Stimulated activated effector memory CD8-positive, alpha-beta T cell treated with anti-CD3 and anti-CD28 coated beads, Interleukin-12 subunit alpha, Interleukin-12 subunit beta, amount 100 ng/mL, for 72 hours (primary cell): Measurements from ENCODE around the gene CD274.

ENCODE experiments used
- ATAC-seq: fragments of 150-1000 bp; cut with Tn5 transposase; 2 replicates; pipeline ENCODE4 v1.10.0; 2021
- DNase-seq, 2 donors: peaks; one replicate each; pipeline ENCODE4 v3.0.0; 2021 to 2022; ENCODE audit warnings: low spot score in 2 of 2
- H3K27ac Mint-ChIP-seq: one replicate; pipeline ENCODE4 v1.8.0; 2022; ENCODE audit warnings: mild to moderate bottlenecking, mixed read lengths
- H3K36me3 Mint-ChIP-seq: one replicate; pipeline ENCODE4 v1.8.0; 2022; ENCODE audit warnings: mild to moderate bottlenecking, mixed read lengths
- H3K4me1 Mint-ChIP-seq: one replicate; pipeline ENCODE4 v1.8.0; 2022; ENCODE audit warnings: mixed read lengths
- H3K4me3 Mint-ChIP-seq: one replicate; pipeline ENCODE4 v1.8.0; 2022; ENCODE audit warnings: mild to moderate bottlenecking, mixed read lengths
- H3K9me3 Mint-ChIP-seq: one replicate; pipeline ENCODE4 v1.8.0; 2022; ENCODE audit warnings: mixed read lengths

CD274 gene

GRCh38 chr9:5514617-5515260 is 64.4 kb downstream of the CD274 start:
- H3K36me3 Mint-ChIP-seq, result no peaks in the 10 kb centered on the region
- no peak overlapping the region for H3K27ac Mint-ChIP-seq
- DNase-seq, result no peak
- ATAC-seq, result no peak
- H3K4me1 Mint-ChIP-seq, result peaks cover 63% of the 10 kb centered on the region
- no peaks in the 10 kb centered on the region for H3K9me3 Mint-ChIP-seq
- H3K4me3 Mint-ChIP-seq, result no peak overlapping the region

DNA sequence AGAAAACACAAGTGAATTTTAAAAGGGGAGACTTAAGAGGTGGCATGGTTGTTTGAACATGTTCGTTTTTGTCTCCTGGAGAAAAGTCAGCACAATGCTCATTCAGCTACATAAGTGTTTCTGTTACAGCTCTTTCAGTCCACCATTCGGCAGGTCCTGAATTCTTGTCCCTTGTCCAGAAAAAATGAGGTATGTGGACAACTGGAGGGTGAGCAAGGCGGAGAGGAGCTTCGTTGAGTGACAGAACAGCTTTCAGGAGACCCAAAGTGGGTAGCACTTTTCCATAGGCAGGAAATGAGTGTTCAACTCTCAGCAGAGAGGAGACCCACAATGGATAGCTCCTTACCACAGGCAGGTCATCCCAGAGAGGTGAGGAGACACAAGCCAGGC is 64.9 kb downstream of the CD274 start:
- Mint-ChIP-seq H3K36me3 (no peaks in the 10 kb centered on the region), H3K9me3 (no peaks in the 10 kb centered on the region), H3K27ac (no peak overlapping the region), H3K4me1 (peaks cover 59% of the 10 kb centered on the region), H3K4me3 (no peak overlapping the region)
- DNase-seq (no peak), ATAC-seq (no peak)

DNA sequence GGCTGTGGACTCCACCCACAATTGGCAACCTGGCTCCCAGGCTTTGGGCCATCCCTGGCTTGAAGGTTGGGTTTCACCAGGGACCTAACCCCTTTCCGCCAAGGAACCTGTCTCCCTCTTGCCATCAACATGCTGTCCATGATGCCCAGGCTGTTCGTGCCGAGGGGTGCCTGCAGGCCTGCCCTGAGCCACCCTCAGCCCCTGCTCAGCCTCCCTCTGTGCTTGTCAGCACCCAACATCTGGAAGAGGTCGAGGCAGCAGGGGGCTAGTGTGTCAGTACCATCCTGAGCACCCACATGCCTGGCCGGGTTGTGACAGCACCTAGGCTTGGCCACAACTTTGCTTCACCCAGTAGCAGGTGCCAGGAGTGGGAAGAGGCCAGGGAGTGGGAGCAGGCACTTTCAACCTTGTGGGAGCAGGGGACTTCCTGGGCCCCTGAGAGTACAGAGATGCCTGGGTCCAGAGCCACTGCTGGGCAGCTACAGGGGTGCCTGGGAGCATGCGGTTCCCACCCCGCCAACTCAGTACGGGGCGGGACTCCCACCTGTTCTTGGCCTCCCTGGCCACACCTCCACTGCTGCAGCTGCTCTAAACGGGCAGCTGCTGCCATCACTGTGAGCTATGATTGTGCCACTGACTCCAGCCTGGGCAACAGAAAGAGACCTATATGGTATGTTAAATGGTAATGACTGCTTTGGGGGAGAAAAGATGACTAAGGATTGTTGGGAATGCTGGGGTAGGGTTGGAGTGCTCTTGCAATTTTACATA is 66.3 kb downstream of the CD274 start:
- H3K27ac Mint-ChIP-seq, result no peak overlapping the region
- no peaks in the 10 kb centered on the region for H3K36me3 Mint-ChIP-seq
- H3K4me3 Mint-ChIP-seq, result no peak overlapping the region
- peaks cover 46% of the 10 kb centered on the region for H3K4me1 Mint-ChIP-seq
- no peaks in the 10 kb centered on the region for H3K9me3 Mint-ChIP-seq
- DNase-seq (no peak), ATAC-seq (no peak)

DNA sequence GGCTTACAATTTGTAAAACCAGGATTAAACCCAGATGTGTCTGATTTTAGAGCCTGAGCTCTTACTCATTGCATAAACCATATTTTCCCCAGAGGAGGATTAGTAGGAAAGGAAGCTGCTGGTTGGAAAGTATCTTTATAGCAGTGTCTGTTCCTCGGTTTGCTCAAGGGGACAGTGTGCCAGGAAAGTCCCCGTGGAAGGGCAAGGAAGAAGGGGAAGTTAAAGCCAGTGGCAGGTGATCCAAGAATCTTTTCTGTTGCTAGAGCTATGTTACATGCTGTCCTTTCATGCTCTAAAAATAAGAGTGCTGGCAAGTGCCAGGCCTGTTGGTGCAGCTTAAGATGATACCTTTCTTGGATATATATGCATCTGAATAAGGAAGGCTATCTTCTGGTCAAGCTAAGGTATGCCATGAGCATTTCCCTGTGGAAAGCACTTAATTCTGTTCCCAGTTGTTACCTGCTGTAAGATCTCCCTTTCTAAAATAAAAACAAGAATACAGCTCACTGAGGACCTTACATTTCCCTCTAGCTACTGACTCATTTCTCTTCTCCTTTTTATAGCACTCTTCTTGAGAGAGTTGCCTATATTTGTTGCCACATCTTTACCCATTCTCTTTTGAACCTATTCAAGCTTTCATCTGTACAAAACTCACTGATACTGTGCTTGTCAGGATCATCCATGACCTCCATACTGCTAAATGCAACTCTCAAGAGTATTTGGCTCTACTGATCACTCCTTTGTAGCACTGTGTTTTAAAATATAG is 68.0 kb downstream of the CD274 start:
- ATAC-seq, result peak; percentile 88
- H3K27ac Mint-ChIP-seq, result peak overlapping the region; percentile 24
- no peak overlapping the region for H3K4me3 Mint-ChIP-seq
- no peaks in the 10 kb centered on the region for H3K9me3 Mint-ChIP-seq
- DNase-seq, result no peak
- H3K36me3 Mint-ChIP-seq, result no peaks in the 10 kb centered on the region
- H3K4me1 Mint-ChIP-seq, result peaks cover 30% of the 10 kb centered on the region

GRCh38 chr9:5518937-5519319 is 68.6 kb downstream of the CD274 start:
- no peaks in the 10 kb centered on the region for H3K9me3 Mint-ChIP-seq
- H3K27ac Mint-ChIP-seq, result peak overlapping the region; percentile 24
- no peaks in the 10 kb centered on the region for H3K36me3 Mint-ChIP-seq
- no peak overlapping the region for H3K4me3 Mint-ChIP-seq
- DNase-seq (no peak), ATAC-seq (peak; percentile 64)
- H3K4me1 Mint-ChIP-seq, result peaks cover 30% of the 10 kb centered on the region
